HG02759 (cell line): Measurements from ENCODE around the gene SYTL2.

Experiments used
- ATAC-seq: cut with Tn5 transposase; IDR thresholded peaks from one replicate; pipeline ENCODE4 v1.9.1; 2021; ENCODE audit warnings: mild to moderate bottlenecking, moderate library complexity; ENCODE audit not compliant: unreplicated experiment

Gene SYTL2

GRCh38 chr11:85767246-85767945 lies 43.5 kb downstream of the SYTL2 start:
- no peak for ATAC-seq

GRCh38 chr11:85766721-85767161 lies 44.2 kb downstream of the SYTL2 start:
- ATAC-seq, result no peak

- no peak for ATAC-seq
These were observed 46.1 kb downstream of the SYTL2 start for GRCh38 chr11:85764796-85765195.

- ATAC-seq, result no peak
These were observed 48.7 kb downstream of the SYTL2 start for GRCh38 chr11:85762226-85762625.

- ATAC-seq, result no peak
These were observed 51.0 kb downstream of the SYTL2 start for GRCh38 chr11:85759915-85760314.

DNA sequence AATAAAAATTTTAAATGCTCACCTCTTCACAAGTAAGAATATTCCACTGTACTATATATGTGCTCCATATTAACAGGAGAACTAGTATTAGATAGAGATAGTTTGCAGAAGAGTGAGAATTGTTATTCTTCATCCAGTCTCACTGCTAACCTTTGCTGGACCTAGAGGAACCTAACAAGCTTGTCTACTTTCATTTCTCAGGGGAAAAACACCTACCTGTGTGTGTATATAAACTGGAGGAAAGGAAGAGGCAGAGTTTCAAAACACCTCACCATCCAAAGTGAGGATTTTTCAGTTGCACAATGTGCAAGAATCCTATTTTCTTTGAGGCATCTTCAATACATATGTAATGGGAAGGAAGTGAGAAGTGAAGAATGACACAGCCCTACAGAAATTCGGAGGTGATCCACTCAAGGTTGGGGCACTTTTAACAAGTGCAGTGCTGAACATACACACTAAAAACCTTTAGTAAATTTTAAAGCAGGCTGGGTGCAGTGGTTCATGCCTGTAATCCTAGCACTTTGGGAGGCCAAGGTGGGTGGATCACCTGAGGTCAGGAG lies 52.4 kb downstream of the SYTL2 start:
- no peak for ATAC-seq

GRCh38 chr11:85758026-85758425 lies 52.9 kb downstream of the SYTL2 start:
- ATAC-seq, result no peak

- ATAC-seq, result no peak
These were observed 54.3 kb downstream of the SYTL2 start for GRCh38 chr11:85756401-85757200.

DNA sequence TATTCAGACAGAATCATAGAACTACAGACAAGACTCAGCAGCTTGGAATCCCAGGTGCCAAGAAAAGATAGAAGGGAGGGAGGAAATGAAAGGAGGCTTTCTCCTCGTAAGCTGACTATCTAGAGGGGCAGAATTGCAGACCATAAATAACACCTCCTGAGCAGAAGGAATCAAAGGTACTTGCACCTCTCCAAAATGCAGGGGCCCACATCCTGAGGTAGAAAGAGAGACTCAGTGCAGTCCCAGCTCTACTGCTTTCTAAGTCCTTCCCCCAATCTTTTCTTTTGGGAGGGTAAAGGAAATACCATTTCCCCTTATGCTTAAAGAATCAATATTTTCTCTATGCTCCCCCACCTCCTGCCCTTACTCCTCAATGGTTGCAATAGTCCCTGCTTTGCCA lies 55.2 kb downstream of the SYTL2 start:
- no peak for ATAC-seq

GRCh38 chr11:85755285-85755684 lies 55.7 kb downstream of the SYTL2 start:
- ATAC-seq, result no peak

GRCh38 chr11:85752890-85753581 lies 57.9 kb downstream of the SYTL2 start:
- ATAC-seq, result no peak

DNA sequence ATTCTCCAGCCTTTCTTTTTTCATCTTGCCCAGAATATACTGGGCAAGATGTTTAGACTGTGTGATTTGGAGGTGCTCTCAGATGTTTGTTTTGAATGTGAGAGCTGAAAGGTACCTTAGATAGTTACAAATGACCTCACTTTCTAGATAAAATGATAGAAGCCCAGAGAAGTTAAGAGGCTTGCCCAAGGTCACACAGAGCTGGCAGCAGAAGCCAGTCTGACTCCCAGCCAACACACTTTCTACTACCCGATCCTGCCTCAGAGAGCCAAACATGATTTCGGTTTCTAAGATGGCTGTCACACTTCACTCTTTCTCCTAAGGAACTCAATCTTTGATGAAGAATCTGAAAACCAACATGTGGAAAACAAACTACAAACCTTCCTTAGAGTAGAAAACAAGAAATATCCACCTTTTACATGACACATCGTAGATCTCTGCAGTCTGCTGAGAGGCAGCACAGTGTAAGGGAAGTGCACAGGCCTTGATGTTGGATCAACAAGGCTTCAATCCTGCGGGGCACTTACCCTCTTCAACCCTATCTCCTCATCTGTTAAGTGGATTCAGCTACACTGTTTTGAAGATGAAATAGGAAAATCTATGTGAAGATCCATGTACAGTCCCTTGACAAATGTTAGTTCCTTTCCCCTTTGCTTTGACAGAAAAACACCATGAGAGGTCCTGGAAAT lies 58.6 kb downstream of the SYTL2 start:
- ATAC-seq, result no peak

DNA sequence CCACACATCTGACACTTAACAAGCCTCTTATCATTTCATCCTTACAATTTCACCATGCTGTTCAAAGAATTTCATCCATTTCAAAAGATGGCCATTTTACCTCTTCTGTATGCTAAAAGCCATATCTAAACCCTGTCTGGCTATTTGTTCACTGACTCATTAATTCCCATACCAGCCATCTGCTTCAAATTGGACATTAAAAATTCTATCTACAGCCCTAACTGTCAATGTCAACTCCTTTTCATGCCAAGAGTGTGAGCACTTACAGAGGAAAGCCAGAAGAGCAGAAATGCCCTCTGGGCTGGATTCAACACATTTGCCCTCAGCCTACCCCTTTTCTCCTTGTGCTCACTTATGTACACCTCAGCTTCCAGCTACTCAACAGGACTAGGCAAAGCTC lies 59.2 kb downstream of the SYTL2 start:
- ATAC-seq, result no peak

DNA sequence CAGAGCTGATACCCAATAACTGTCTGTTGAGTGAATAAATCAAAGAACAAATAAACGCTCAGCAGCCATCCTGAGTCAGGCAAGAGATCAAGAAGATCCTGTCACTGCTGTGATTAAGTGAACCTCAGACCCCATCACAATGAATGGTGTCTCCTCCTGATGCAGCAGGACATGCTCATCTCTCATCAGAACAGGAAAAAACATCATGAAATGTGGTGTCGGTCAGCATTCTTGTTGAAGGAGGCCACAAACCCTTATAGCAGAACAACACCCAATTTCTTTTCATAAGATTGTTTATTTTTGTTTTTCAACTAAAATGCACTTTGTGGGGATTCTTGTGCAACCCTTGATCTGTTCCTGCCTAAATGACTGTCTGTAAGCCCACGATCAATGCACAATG lies 60.3 kb downstream of the SYTL2 start:
- no peak for ATAC-seq

GRCh38 chr11:85749884-85750283 lies 61.1 kb downstream of the SYTL2 start:
- no peak for ATAC-seq

DNA sequence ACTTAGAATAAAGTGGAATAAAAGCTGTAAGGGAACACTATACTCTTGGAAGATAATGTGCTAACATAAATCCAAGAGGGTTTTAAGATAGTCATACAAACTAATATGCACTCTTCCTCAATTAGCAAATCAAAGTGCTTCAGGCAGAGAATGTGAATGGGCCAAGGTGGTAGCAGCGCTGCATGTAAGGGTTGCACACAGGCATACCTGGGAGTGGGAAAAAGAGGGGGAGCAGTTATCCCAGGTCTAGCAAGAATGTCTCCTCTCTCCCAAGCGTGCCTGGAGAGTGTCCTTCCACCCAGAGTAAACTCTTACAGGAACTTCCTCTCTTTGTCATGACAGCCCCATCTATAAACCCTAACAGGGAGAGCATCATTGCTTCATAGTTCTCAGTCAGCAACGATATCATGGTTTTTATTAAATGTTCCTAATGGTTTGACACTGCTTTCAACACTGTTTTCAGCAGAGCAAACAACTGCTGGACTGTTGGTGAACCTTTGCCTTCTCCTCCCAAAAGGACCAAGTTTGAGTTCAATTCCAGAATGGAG lies 61.6 kb downstream of the SYTL2 start:
- no peak for ATAC-seq

- ATAC-seq, result no peak
These were observed 62.5 kb downstream of the SYTL2 start for GRCh38 chr11:85748455-85748891.

GRCh38 chr11:85746670-85747069 lies 64.3 kb downstream of the SYTL2 start:
- no peak for ATAC-seq

DNA sequence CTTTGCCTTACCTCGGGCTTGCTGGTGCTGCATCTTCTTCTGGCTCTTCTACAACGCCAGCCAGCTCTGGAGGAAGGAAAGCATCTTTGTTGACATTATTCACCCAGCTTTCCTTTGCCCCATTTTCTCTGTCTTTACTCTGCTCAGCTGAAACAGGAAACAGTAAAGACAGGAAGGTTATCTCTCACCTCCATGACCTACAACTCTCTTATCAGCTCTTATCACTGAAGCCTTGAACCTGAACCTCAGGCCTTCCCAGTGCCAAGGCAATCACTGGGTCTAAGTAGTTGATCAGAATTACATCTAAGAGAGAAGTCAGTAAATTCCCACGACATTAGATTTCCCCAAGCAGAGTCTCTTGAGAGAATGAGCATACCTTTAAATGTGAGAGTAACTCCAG lies 65.3 kb downstream of the SYTL2 start:
- no peak for ATAC-seq

- ATAC-seq, result no peak
These were observed 68.1 kb downstream of the SYTL2 start for GRCh38 chr11:85742873-85743275.

- ATAC-seq, result no peak
These were observed 68.6 kb downstream of the SYTL2 start for GRCh38 chr11:85742348-85742747.
